ENCODE data around the gene ACOT9.
A peak's percentile ranks its signal among the peaks of the same experiment; 100 is the strongest.
"Not testable (repeated sequence)": the region's sequence is repeated elsewhere in the genome, so short reads cannot be mapped to it uniquely, and the experiment has no call there.

The ACOT9 gene

DNA sequence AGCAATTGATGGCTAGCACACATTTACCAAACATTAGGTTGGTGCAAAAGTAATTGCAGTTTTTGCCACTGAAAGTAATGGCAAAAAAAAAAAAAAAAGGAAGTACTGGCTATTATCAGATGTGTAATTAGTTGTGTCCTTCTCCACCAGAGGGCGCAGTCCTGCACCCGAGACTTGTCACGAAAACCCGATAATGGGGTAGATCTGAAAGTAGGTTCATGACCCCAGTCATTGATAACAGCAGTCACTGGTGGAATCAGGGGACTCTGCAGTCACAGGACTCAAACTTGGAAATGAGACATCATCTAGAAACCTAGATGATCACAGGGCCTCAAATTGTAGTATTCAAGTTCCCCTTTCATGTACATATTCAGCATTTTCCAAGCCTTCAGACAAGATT is 13.1 kb upstream of the ACOT9 start:
- no peak overlapping the region for H3K27ac ChIP-seq (ENCODE audit: low read depth, low read length)
- no peaks in the 10 kb centered on the region for H3K36me3 ChIP-seq (ENCODE audit: control insufficient read depth, insufficient read depth, low read length)
- no peaks in the 10 kb centered on the region for H3K27me3 ChIP-seq (ENCODE audit: control insufficient read depth, insufficient read depth, low read length)
- no peak overlapping the region for H3K4me3 ChIP-seq (ENCODE audit: low read length)
- H3K4me1 ChIP-seq (ENCODE audit: control insufficient read depth, insufficient read depth, low read length) = no peaks in the 10 kb centered on the region
- no peak overlapping the region for H3K9ac ChIP-seq (ENCODE audit: low read length)

DNA sequence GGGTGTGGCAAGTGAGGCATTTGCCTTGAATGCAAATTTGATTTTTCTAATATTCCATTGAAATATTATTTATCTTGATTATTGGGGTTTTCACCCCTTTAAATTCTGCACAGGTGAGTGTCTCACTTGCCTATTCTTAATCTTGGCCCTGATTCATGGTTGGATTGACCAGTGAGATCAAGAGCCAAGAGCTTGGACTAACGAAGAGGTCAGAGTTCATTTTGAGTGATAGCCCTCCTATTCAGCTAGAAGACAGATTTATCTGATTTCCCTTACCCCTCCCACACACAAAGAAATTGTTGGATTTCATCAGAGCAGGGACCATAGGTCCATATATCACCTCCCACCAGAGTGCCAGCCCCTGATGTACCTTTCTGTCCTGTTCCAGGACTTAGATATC is 11.6 kb upstream of the ACOT9 start:
- H3K27me3 ChIP-seq (ENCODE audit: control insufficient read depth, insufficient read depth, low read length) = no peaks in the 10 kb centered on the region
- H3K9ac ChIP-seq (ENCODE audit: low read length) = no peak overlapping the region
- H3K4me3 ChIP-seq (ENCODE audit: low read length) = no peak overlapping the region
- H3K27ac ChIP-seq (ENCODE audit: low read depth, low read length) = no peak overlapping the region
- no peaks in the 10 kb centered on the region for H3K4me1 ChIP-seq (ENCODE audit: control insufficient read depth, insufficient read depth, low read length)
- H3K36me3 ChIP-seq (ENCODE audit: control insufficient read depth, insufficient read depth, low read length) = no peaks in the 10 kb centered on the region

DNA sequence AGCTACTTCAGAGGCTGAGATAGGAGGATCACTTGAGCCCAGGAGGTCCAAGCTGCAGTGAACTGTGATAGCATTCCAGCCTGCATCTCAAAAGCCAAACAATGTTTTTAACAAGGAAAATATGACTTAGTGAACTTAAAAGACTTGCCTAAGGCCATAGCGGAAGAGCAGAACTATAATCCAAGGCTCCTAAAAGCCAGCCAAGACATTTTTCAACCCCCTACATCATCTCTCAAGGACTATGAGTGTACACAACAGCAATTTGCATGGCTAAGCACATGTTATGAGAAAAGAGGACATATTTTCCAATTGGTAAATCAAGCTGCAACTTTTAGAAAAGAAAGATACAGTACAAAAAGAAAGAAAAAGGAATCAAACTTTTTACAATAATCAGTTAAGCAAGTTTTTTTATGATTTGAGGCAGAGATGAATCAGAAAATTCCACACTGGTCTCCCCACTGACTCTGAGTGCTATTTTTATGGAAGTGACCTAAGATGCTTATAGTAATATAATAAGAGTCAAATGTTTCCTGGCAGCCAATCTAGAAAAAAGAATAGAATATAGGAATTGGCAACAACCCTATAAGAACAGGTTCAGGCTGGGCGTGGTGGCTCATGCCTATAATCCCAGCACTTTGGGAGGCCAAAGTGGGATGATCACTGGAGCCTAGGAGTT is 9.8 kb upstream of the ACOT9 start:
- H3K36me3 ChIP-seq (ENCODE audit: control insufficient read depth, insufficient read depth, low read length) = no peaks in the 10 kb centered on the region
- H3K27ac ChIP-seq (ENCODE audit: low read depth, low read length) = peak overlapping the region; percentile 22
- no peak overlapping the region for H3K4me3 ChIP-seq (ENCODE audit: low read length)
- no peaks in the 10 kb centered on the region for H3K4me1 ChIP-seq (ENCODE audit: control insufficient read depth, insufficient read depth, low read length)
- no peak overlapping the region for H3K9ac ChIP-seq (ENCODE audit: low read length)
- H3K27me3 ChIP-seq (ENCODE audit: control insufficient read depth, insufficient read depth, low read length) = no peaks in the 10 kb centered on the region

GRCh38 chrX:23749576-23749975 is 6.5 kb upstream of the ACOT9 start:
- Histone ChIP-seq H3K36me3 (ENCODE audit: control insufficient read depth, insufficient read depth, low read length) (no peaks in the 10 kb centered on the region), H3K4me1 (ENCODE audit: control insufficient read depth, insufficient read depth, low read length) (no peaks in the 10 kb centered on the region), H3K27ac (ENCODE audit: low read depth, low read length) (no peak overlapping the region), H3K27me3 (ENCODE audit: control insufficient read depth, insufficient read depth, low read length) (no peaks in the 10 kb centered on the region), H3K9ac (ENCODE audit: low read length) (no peak overlapping the region), H3K4me3 (ENCODE audit: low read length) (no peak overlapping the region)

DNA sequence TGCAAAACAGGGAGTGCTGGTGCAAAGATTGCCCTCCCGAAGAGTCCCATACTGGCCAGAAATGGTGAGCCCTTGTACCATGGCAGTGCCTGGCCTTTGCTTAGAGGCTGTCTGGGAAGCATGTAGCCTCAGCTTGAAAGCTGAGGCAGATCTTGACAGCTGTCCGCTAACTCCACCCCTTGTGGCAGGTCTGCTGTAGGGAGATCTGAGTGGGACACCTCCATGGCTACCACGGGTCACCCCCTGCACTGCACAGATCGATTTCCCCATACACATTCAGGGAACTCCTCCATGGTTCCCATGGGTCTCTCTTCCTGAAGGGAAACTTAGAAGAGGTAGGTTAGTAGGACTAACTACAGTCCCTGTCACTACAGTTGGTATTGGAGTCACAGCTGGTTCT is 6.1 kb upstream of the ACOT9 start:
- Histone ChIP-seq H3K36me3 (ENCODE audit: control insufficient read depth, insufficient read depth, low read length) (no peaks in the 10 kb centered on the region), H3K4me1 (ENCODE audit: control insufficient read depth, insufficient read depth, low read length) (no peaks in the 10 kb centered on the region), H3K4me3 (ENCODE audit: low read length) (no peak overlapping the region), H3K9ac (ENCODE audit: low read length) (no peak overlapping the region), H3K27me3 (ENCODE audit: control insufficient read depth, insufficient read depth, low read length) (no peaks in the 10 kb centered on the region), H3K27ac (ENCODE audit: low read depth, low read length) (no peak overlapping the region)

DNA sequence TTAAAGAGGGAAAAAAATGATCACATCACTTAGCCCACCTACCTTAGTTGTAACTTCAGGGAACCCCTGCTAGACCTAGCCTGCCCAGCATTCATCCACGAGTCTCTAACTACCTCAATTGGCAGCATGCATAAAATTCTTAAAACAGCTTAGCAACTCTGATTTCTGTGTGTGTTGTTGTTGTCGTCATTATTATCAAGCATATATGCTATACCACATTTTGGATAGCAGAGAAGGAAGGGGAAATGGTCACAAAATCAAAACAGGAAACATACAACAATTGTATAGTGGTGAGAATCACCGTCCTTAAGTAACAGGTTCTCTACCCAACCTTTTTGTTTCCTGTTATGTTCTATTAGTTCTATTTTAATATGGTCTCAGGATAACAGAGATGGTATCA is 2.7 kb upstream of the ACOT9 start:
- H3K36me3 ChIP-seq (ENCODE audit: control insufficient read depth, insufficient read depth, low read length) = no peaks in the 10 kb centered on the region
- no peaks in the 10 kb centered on the region for H3K4me1 ChIP-seq (ENCODE audit: control insufficient read depth, insufficient read depth, low read length)

DNA sequence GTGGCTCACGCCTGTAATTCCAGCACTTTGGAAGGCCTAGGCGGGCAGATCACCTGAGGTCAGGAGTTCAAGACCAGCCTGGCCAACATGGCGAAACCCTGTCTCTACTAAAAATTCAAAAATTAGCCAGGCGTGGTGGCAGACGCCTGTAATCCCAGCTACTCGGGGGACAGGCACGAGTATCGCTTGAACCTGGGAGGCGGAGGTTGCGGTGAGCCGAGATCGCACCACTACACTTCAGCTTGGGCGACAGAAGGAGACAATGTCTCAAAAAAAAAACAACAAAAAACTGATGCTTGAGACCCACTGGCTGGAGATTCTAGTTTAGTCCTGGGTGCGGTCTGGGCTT is 521 bp upstream of the ACOT9 start:
- H3K36me3 ChIP-seq (ENCODE audit: control insufficient read depth, insufficient read depth, low read length); H3K4me3 ChIP-seq (ENCODE audit: low read length); H3K27me3 ChIP-seq (ENCODE audit: control insufficient read depth, insufficient read depth, low read length); H3K4me1 ChIP-seq (ENCODE audit: control insufficient read depth, insufficient read depth, low read length); H3K9ac ChIP-seq (ENCODE audit: low read length): not testable (repeated sequence)
- peak overlapping the region; percentile 60 for H3K27ac ChIP-seq (ENCODE audit: low read depth, low read length)

More for the DNA sequence above, 2.7 kb upstream of the ACOT9 start:
- Histone ChIP-seq H3K9ac (ENCODE audit: low read length) (no peak overlapping the region), H3K27ac (ENCODE audit: low read depth, low read length) (no peak overlapping the region), H3K4me3 (ENCODE audit: low read length) (no peak overlapping the region), H3K27me3 (ENCODE audit: control insufficient read depth, insufficient read depth, low read length) (no peaks in the 10 kb centered on the region)

- Histone ChIP-seq H3K27me3 (ENCODE audit: control insufficient read depth, insufficient read depth, low read length) (no peaks in the 10 kb centered on the region), H3K36me3 (ENCODE audit: control insufficient read depth, insufficient read depth, low read length) (no peaks in the 10 kb centered on the region), H3K27ac (ENCODE audit: low read depth, low read length) (peak overlapping the region; percentile 95), H3K4me3 (ENCODE audit: low read length) (peak overlapping the region; percentile 55), H3K4me1 (ENCODE audit: control insufficient read depth, insufficient read depth, low read length) (no peaks in the 10 kb centered on the region), H3K9ac (ENCODE audit: low read length) (peak overlapping the region; percentile 16)
These were observed 841 bp downstream of the ACOT9 start for GRCh38 chrX:23742174-23742696.

DNA sequence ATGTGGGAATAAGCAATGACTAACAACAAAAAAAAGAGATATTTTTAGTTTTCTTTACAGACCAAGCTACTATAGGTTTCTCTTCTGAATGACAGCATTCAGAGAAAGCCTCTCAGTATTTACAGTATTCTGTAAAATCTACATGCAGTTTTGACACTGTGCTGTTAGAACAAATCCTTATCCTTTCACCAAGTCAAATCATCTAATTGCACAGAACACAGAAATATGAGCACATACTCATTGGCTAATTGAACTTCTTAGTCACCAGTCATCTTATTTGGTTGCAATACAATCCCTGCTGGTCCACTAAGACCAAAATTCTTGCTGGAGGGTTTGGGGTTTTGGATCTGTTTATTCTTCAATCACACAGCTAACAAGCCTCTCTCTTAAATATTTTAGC is 5.7 kb downstream of the ACOT9 start:
- Histone ChIP-seq H3K36me3 (ENCODE audit: control insufficient read depth, insufficient read depth, low read length) (no peaks in the 10 kb centered on the region), H3K9ac (ENCODE audit: low read length) (no peak overlapping the region), H3K4me1 (ENCODE audit: control insufficient read depth, insufficient read depth, low read length) (no peaks in the 10 kb centered on the region), H3K4me3 (ENCODE audit: low read length) (no peak overlapping the region), H3K27me3 (ENCODE audit: control insufficient read depth, insufficient read depth, low read length) (no peaks in the 10 kb centered on the region), H3K27ac (ENCODE audit: low read depth, low read length) (no peak overlapping the region)

- Histone ChIP-seq H3K4me3 (ENCODE audit: low read length) (no peak overlapping the region), H3K27me3 (ENCODE audit: control insufficient read depth, insufficient read depth, low read length) (no peaks in the 10 kb centered on the region), H3K36me3 (ENCODE audit: control insufficient read depth, insufficient read depth, low read length) (no peaks in the 10 kb centered on the region), H3K27ac (ENCODE audit: low read depth, low read length) (no peak overlapping the region), H3K9ac (ENCODE audit: low read length) (no peak overlapping the region), H3K4me1 (ENCODE audit: control insufficient read depth, insufficient read depth, low read length) (no peaks in the 10 kb centered on the region)
These were observed 7.0 kb downstream of the ACOT9 start for GRCh38 chrX:23736030-23736429.

GRCh38 chrX:23732704-23733103 is 10.4 kb downstream of the ACOT9 start:
- Histone ChIP-seq H3K4me1 (ENCODE audit: control insufficient read depth, insufficient read depth, low read length) (no peaks in the 10 kb centered on the region), H3K9ac (ENCODE audit: low read length) (no peak overlapping the region), H3K36me3 (ENCODE audit: control insufficient read depth, insufficient read depth, low read length) (peaks cover 6% of the 10 kb centered on the region), H3K27me3 (ENCODE audit: control insufficient read depth, insufficient read depth, low read length) (no peaks in the 10 kb centered on the region), H3K27ac (ENCODE audit: low read depth, low read length) (no peak overlapping the region), H3K4me3 (ENCODE audit: low read length) (no peak overlapping the region)

DNA sequence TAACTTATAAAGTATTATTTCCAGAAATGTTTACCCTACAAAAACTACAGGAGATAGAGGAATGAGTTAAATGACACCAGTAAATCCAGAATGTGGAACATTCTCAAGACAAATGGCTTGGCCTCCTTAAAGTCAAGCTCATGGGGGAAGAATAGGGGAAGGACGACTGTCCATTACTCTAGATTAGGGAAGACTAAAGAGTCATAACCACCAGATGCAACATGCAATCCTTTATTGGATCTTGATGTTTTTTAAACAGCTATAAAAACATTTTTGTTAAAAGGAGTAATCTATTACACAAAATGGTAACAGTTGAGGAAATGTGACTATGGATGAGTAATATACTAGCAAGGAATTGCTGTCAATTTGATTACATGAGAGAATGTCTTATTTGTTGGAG is 11.1 kb downstream of the ACOT9 start:
- no peak overlapping the region for H3K9ac ChIP-seq (ENCODE audit: low read length)
- H3K4me1 ChIP-seq (ENCODE audit: control insufficient read depth, insufficient read depth, low read length) = no peaks in the 10 kb centered on the region
- H3K27me3 ChIP-seq (ENCODE audit: control insufficient read depth, insufficient read depth, low read length) = no peaks in the 10 kb centered on the region
- no peak overlapping the region for H3K4me3 ChIP-seq (ENCODE audit: low read length)
- no peak overlapping the region for H3K27ac ChIP-seq (ENCODE audit: low read depth, low read length)
- H3K36me3 ChIP-seq (ENCODE audit: control insufficient read depth, insufficient read depth, low read length) = peaks cover 6% of the 10 kb centered on the region

GRCh38 chrX:23729214-23729613 is 13.9 kb downstream of the ACOT9 start:
- no peaks in the 10 kb centered on the region for H3K27me3 ChIP-seq (ENCODE audit: control insufficient read depth, insufficient read depth, low read length)
- H3K27ac ChIP-seq (ENCODE audit: low read depth, low read length) = no peak overlapping the region
- no peak overlapping the region for H3K4me3 ChIP-seq (ENCODE audit: low read length)
- no peak overlapping the region for H3K9ac ChIP-seq (ENCODE audit: low read length)
- no peaks in the 10 kb centered on the region for H3K4me1 ChIP-seq (ENCODE audit: control insufficient read depth, insufficient read depth, low read length)
- H3K36me3 ChIP-seq (ENCODE audit: control insufficient read depth, insufficient read depth, low read length) = peaks cover 6% of the 10 kb centered on the region

Data from rectal smooth muscle tissue (tissue), 1 donor.